GM12878 (cell line): ENCODE data around the gene LZIC. TPM values are rescaled to one million over a fixed set of nuclear protein-coding genes. Genes with fewer than 3 reads are reported as not detected.

Experiments used
- ATAC-seq: fragments of 200-7000 bp; cut with Tn5 transposase; 3 replicates; pipeline ENCODE4 v1.9.1; 2020; ENCODE audit warnings: mild to moderate bottlenecking, moderate library complexity
- BruUV-seq: library from RNA; stranded (reverse); fragments of 400-500 nt; replicated peaks from 2 replicates; lab custom pipeline; 2021; lab: Mats Ljungman, UMichigan
- CTCF ChIA-PET: fragments of 300-600 bp; sonication (Branson Sonifier 250); formaldehyde crosslinking; extraction: SDS; loops from one replicate; lab custom pipeline; 2021; ENCODE audit warnings: inconsistent platforms; lab: Yijun Ruan, JAX
- POLR2A ChIA-PET: fragments of 350-600 bp; formaldehyde crosslinking; extraction: SDS; loops from one replicate; lab custom pipeline; 2021; ENCODE audit warnings: inconsistent platforms; lab: Charles Lee
- RAD21 ChIA-PET: fragments of 300-600 bp; sonication (Branson Sonifier 250); formaldehyde crosslinking; loops from one replicate; lab custom pipeline; 2023; ENCODE audit warnings: antibody characterized with exemption; ENCODE audit not compliant: unreplicated experiment; lab: Charles Lee
- SMC1A ChIA-PET: fragments of 300-600 bp; sonication (Branson Sonifier 250); formaldehyde crosslinking; loops from one replicate; lab custom pipeline; 2023; ENCODE audit not compliant: unreplicated experiment, uncharacterized antibody; lab: Charles Lee
- DNase-seq: peaks from one replicate; pipeline ENCODE4 v3.0.0-alpha.2; 2011; ENCODE audit warnings: low read depth, low spot score
- FAIRE-seq: peaks from 3 replicates; lab custom pipeline; 2011; peaks lifted over from hg19 to GRCh38; lab: Jason Lieb, UNC
- H2AFZ ChIP-seq: 2 replicates; pipeline ENCODE4 v1.6.0; 2011; ENCODE audit warnings: low read depth, low read length, control low read depth; ENCODE audit not compliant: control insufficient read depth
- H3K27ac ChIP-seq: 2 replicates; pipeline ENCODE4 v1.5.1; 2011; ENCODE audit warnings: control low read depth; ENCODE audit not compliant: control insufficient read depth, insufficient read depth
- H3K27me3 ChIP-seq, 2 experiments: replicated peaks in 1 of 2; 2 replicates each; pipeline versions ENCODE4 v1.6.0 to v1.6.1; 2011; ENCODE audit warnings: low read length in 1 of 2; ENCODE audit not compliant: control insufficient read depth in 2 of 2, insufficient read depth in 2 of 2
- H3K36me3 ChIP-seq, 2 experiments: 2 replicates each; pipeline ENCODE4 v1.5.1; 2011; ENCODE audit warnings: low read length in 1 of 2; ENCODE audit not compliant: control insufficient read depth in 2 of 2, insufficient read depth in 2 of 2
- H3K4me1 ChIP-seq: 2 replicates; pipeline ENCODE4 v1.6.1; 2011; ENCODE audit warnings: mild to moderate bottlenecking, low read length, moderate library complexity, mixed read lengths; ENCODE audit not compliant: control insufficient read depth, insufficient read depth
- H3K4me2 ChIP-seq: 2 replicates; pipeline ENCODE4 v1.6.0; 2011; ENCODE audit warnings: control low read depth; ENCODE audit not compliant: control insufficient read depth, insufficient read depth
- H3K4me3 ChIP-seq: fragments of 200-600 bp; sonication (generic); 2 replicates; pipeline ENCODE4 v1.5.1; 2016
- H3K79me2 ChIP-seq: 2 replicates; pipeline ENCODE4 v1.6.0; 2011; ENCODE audit warnings: low read length; ENCODE audit not compliant: control insufficient read depth, insufficient read depth
- H3K9ac ChIP-seq: 2 replicates; pipeline ENCODE4 v1.8.0; 2011; ENCODE audit warnings: low read length, control low read depth, mixed read lengths; ENCODE audit not compliant: control insufficient read depth, insufficient read depth
- H3K9me3 ChIP-seq: replicated peaks from 3 replicates; pipeline ENCODE4 v1.5.1; 2011; ENCODE audit warnings: mild to moderate bottlenecking, low read length; ENCODE audit not compliant: control insufficient read depth, insufficient read depth
- H4K20me1 ChIP-seq: 2 replicates; pipeline ENCODE4 v1.6.0; 2011; ENCODE audit not compliant: control insufficient read depth, insufficient read depth
- BACH1 ChIP-seq: fragments of 450-650 bp; IDR thresholded peaks from 2 replicates; pipeline ENCODE4 v1.6.1; 2017; ENCODE audit warnings: mild to moderate bottlenecking, borderline replicate concordance
- BHLHE40 ChIP-seq, 2 experiments: fragments of 450-650 bp in 1 of 2; IDR thresholded peaks; 2 replicates each; pipeline ENCODE4 v1.6.1; 2011 to 2017; ENCODE audit warnings: low read depth in 2 of 2, borderline replicate concordance in 1 of 2, improper control_type of control experiment in 1 of 2, low read length in 1 of 2, mild to moderate bottlenecking in 1 of 2
- DPF2 ChIP-seq: fragments of 450-650 bp; IDR thresholded peaks from 2 replicates; pipeline ENCODE4 v1.6.1; 2017; ENCODE audit warnings: mild to moderate bottlenecking
- E2F4 ChIP-seq: IDR thresholded peaks from 2 replicates; pipeline ENCODE4 v1.6.1; 2012; ENCODE audit warnings: low read depth, low read length, improper control_type of control experiment
- LARP7 ChIP-seq: fragments of 450-650 bp; IDR thresholded peaks from 2 replicates; pipeline ENCODE4 v1.6.1; 2017; ENCODE audit warnings: mild to moderate bottlenecking
- MAX ChIP-seq: IDR thresholded peaks from 2 replicates; pipeline ENCODE4 v1.6.1; 2012; ENCODE audit warnings: low read depth, low read length, improper control_type of control experiment
- NBN ChIP-seq: fragments of 450-650 bp; IDR thresholded peaks from 2 replicates; pipeline ENCODE4 v1.6.1; 2016
- NFYB ChIP-seq: IDR thresholded peaks from 2 replicates; pipeline ENCODE4 v1.6.1; 2011; ENCODE audit warnings: low read depth, mild to moderate bottlenecking, low read length, improper control_type of control experiment, moderate library complexity; ENCODE audit not compliant: insufficient read depth
- POLR2AphosphoS5 ChIP-seq: IDR thresholded peaks from 2 replicates; pipeline ENCODE4 v1.6.1; 2011; ENCODE audit warnings: mild to moderate bottlenecking, low read length, inconsistent platforms
- RBBP5 ChIP-seq: fragments of 200-600 bp; sonication (generic); conservative IDR thresholded peaks from 2 replicates; pipeline ENCODE4 v1.6.1; 2016
- RELA ChIP-seq: fragments of 450-650 bp; IDR thresholded peaks from 2 replicates; pipeline ENCODE4 v1.8.0; 2014; ENCODE audit warnings: borderline replicate concordance; ENCODE audit not compliant: partially characterized antibody
- SMAD1 ChIP-seq: fragments of 450-650 bp; IDR thresholded peaks from 2 replicates; pipeline ENCODE4 v1.6.1; 2018; ENCODE audit warnings: mild to moderate bottlenecking, low read depth; ENCODE audit not compliant: partially characterized antibody
- SMARCA5 ChIP-seq: fragments of 450-650 bp; IDR thresholded peaks from 2 replicates; pipeline ENCODE4 v1.6.1; 2017; ENCODE audit warnings: mild to moderate bottlenecking
- SMC3 ChIP-seq: IDR thresholded peaks from 2 replicates; pipeline ENCODE4 v1.6.1; 2011; ENCODE audit warnings: low read length, improper control_type of control experiment, borderline replicate concordance
- TCF12 ChIP-seq: IDR thresholded peaks from 2 replicates; pipeline ENCODE4 v1.6.1; 2011; ENCODE audit warnings: low read depth, mild to moderate bottlenecking, low read length
- ZNF592 ChIP-seq: fragments of 450-650 bp; IDR thresholded peaks from 2 replicates; pipeline ENCODE4 v1.6.1; 2017; ENCODE audit warnings: mild to moderate bottlenecking, moderate library complexity
- ZNF687 ChIP-seq: fragments of 450-650 bp; IDR thresholded peaks from 2 replicates; pipeline ENCODE4 v1.6.1; 2017; ENCODE audit warnings: mild to moderate bottlenecking, moderate library complexity
- WGBS: methylation state at CpG from one replicate; pipeline ENCODE4 v1.1.6; 2016; ENCODE audit warnings: low lambda C conversion rate; ENCODE audit not compliant: insufficient replicate concordance, insufficient coverage; ENCODE audit errors: missing lambda C conversion rate; 5-methylcytosine and 5-hydroxymethylcytosine counted together
- in situ Hi-C: fragments of 300-500 bp; cut with MboI; formaldehyde crosslinking; loops from 9 replicates; pipeline ENCODE4 v1.14.3; 2018; ENCODE audit warnings: mixed read lengths
- intact Hi-C: fragments of 100-400 bp; cut with micrococcal nuclease; formaldehyde crosslinking; loops from one replicate; pipeline ENCODE4 v1.14.2; 2022; ENCODE audit not compliant: unreplicated experiment
- polyA plus RNA-seq, 11 experiments: library from polyadenylated mRNA; depleted of rRNA in 4 of 11; unstranded in 6 of 11; stranded (reverse) in 5 of 11; fragments of >200 nt; fragmentation: Nextera tagmentation in 4 of 11; fragmentation: Illumina TruSeq in 1 of 11; extraction: Ambion mirVana in 4 of 11; extraction: Trizol in 1 of 11; gene quantifications; 1 replicate in 1 of 11; 2 replicates in 10 of 11; pipeline versions ENCODE4 v1.2.1 to v1.2.3, GENCODE V29; 2011 to 2016; ENCODE audit warnings: inconsistent platforms in 2 of 11, missing spikeins in 2 of 11, low read depth in 1 of 11
- total RNA-seq, 4 experiments: library from RNA; depleted of rRNA in 3 of 4; stranded (reverse); fragments of >200 nt in 3 of 4; fragmentation: Illumina TruSeq in 1 of 4; extraction: Trizol in 1 of 4; gene quantifications; 2 replicates each; pipeline versions ENCODE4 v1.2.1 to v1.2.3, GENCODE V29; 2013 to 2021

The LZIC gene
- total and polyA plus RNA-seq, 10 of the 15 experiments (the other 5 are each of a cell fraction or from before 2014, with no cell fraction given), result 7.3 to 30.3 (median 17.1) TPM

GRCh38 chr1:9884805-9885204, 58.4 kb downstream of the LZIC start:
- H3K27me3 ChIP-seq, result no peaks in the 10 kb centered on the region
- H3K79me2 ChIP-seq, result no peaks in the 10 kb centered on the region
- no peak overlapping the region for H3K4me3 ChIP-seq
- no peak overlapping the region for H2AFZ ChIP-seq
- ATAC-seq (no peak), FAIRE-seq (no peak), DNase-seq (no peak)
- ChIA-PET RAD21 (no interaction called here), CTCF (interaction anchor here (1.3 kb wide), 1 partner anchor 12 kb away, joined by 4 read pairs; no protein-coding TSS in a partner anchor), POLR2A (no interaction called here), SMC1A (no interaction called here)
- WGBS, result 82% methylated on average over 8 of the region's 8 CpGs
- peaks cover 14% of the 10 kb centered on the region for H3K4me1 ChIP-seq
- no peak overlapping the region for H3K27ac ChIP-seq
- no peak overlapping the region for H3K4me2 ChIP-seq
- intact Hi-C loops, result no loop called here
- in situ Hi-C loops, result no loop called here
- no peak for TF ChIP-seq ZNF592
- no peak for TF ChIP-seq MAX
- no peak for TF ChIP-seq E2F4
- no peak for TF ChIP-seq TCF12
- TF ChIP-seq BHLHE40 (IDR thresholded peaks at IDR 0.05; ENCODE audit: borderline replicate concordance in 1 of 2, low read depth in 2 of 2, low read length in 1 of 2), result no peak
- TF ChIP-seq DPF2, result no peak
- no peak for TF ChIP-seq ZNF687
- no peak for TF ChIP-seq SMARCA5
- TF ChIP-seq LARP7, result no peak
- TF ChIP-seq NBN, result no peak
- no peak for TF ChIP-seq NFYB
- TF ChIP-seq SMC3, result no peak
- TF ChIP-seq RELA, result no peak
- no peak for TF ChIP-seq SMAD1
- TF ChIP-seq RBBP5, result no peak
- TF ChIP-seq BACH1, result no peak
- no peak for TF ChIP-seq POLR2AphosphoS5
- H3K9me3 ChIP-seq, result no peaks in the 10 kb centered on the region
- no TSS peak for BruUV-seq
- H4K20me1 ChIP-seq, result no peaks in the 10 kb centered on the region
- H3K36me3 ChIP-seq, result no peaks in the 10 kb centered on the region
- H3K9ac ChIP-seq, result no peak overlapping the region
